IMR-90 (cell line): ENCODE measurements around the gene SNX32. TPM values are rescaled to one million over a fixed set of nuclear protein-coding genes. Genes with fewer than 3 reads are reported as not detected.

Source experiments
- ATAC-seq: fragments of 200-7000 bp; cut with Tn5 transposase; 2 replicates; pipeline ENCODE4 v1.9.1; 2020; ENCODE audit warnings: low read depth, mild to moderate bottlenecking, moderate library complexity
- BruUV-seq: library from RNA; stranded (reverse); fragments of 400-500 nt; replicated peaks from 2 replicates; lab custom pipeline; 2021; lab: Mats Ljungman, UMichigan
- CTCF ChIA-PET: fragments of 300-600 bp; formaldehyde crosslinking; extraction: SDS; loops from one replicate; lab custom pipeline; 2021; ENCODE audit warnings: antibody characterized with exemption; lab: Yijun Ruan, JAX
- POLR2A ChIA-PET: fragments of 300-600 bp; sonication (Branson Sonifier 250); formaldehyde crosslinking; loops from one replicate; lab custom pipeline; 2022; ENCODE audit warnings: antibody characterized with exemption; ENCODE audit not compliant: unreplicated experiment; lab: Charles Lee
- DNase-seq: peaks from one replicate; pipeline ENCODE4 v3.0.0; 2013
- H2AFZ ChIP-seq: replicated peaks from 2 replicates; pipeline ENCODE3; 2013; ENCODE audit warnings: low read length, mild to moderate bottlenecking; ENCODE audit not compliant: poor library complexity
- H2AK5ac ChIP-seq: 2 replicates; pipeline ENCODE4 v1.6.1; 2013; ENCODE audit warnings: low read depth, low read length, inconsistent platforms
- H2AK9ac ChIP-seq: replicated peaks from 2 replicates; pipeline ENCODE3; 2013; ENCODE audit warnings: mild to moderate bottlenecking, low read depth, low read length, moderate library complexity; ENCODE audit not compliant: poor library complexity
- H2BK120ac ChIP-seq: 2 replicates; pipeline ENCODE4 v1.6.1; 2013; ENCODE audit warnings: low read depth, low read length, inconsistent platforms
- H2BK15ac ChIP-seq: 3 replicates; pipeline ENCODE4 v1.6.1; 2013; ENCODE audit warnings: low read depth, low read length, inconsistent platforms
- H2BK20ac ChIP-seq: 2 replicates; pipeline ENCODE4 v1.6.1; 2013; ENCODE audit warnings: low read depth, mild to moderate bottlenecking, inconsistent platforms, low read length, moderate library complexity
- H2BK5ac ChIP-seq: 2 replicates; pipeline ENCODE4 v1.6.1; 2013; ENCODE audit warnings: mild to moderate bottlenecking, low read depth, low read length, inconsistent platforms; ENCODE audit not compliant: poor library complexity, severe bottlenecking
- H3K14ac ChIP-seq: replicated peaks from 2 replicates; pipeline ENCODE4 v1.6.1; 2013; ENCODE audit warnings: low read depth, low read length, inconsistent platforms
- H3K18ac ChIP-seq: 2 replicates; pipeline ENCODE4 v1.6.1; 2013; ENCODE audit warnings: low read depth, low read length, control low read depth
- H3K23ac ChIP-seq: 2 replicates; pipeline ENCODE4 v1.6.1; 2013; ENCODE audit warnings: low read depth, low read length, inconsistent platforms
- H3K27ac ChIP-seq: 2 replicates; pipeline ENCODE4 v1.5.1; 2013; ENCODE audit warnings: mild to moderate bottlenecking, control low read depth, low read length; ENCODE audit not compliant: insufficient read depth
- H3K27me3 ChIP-seq: 2 replicates; pipeline ENCODE4 v1.6.1; 2013; ENCODE audit warnings: low read length; ENCODE audit not compliant: control insufficient read depth, insufficient read depth
- H3K36me3 ChIP-seq: 2 replicates; pipeline ENCODE4 v1.6.1; 2013; ENCODE audit warnings: low read length, mixed read lengths; ENCODE audit not compliant: control insufficient read depth, insufficient read depth
- H3K4ac ChIP-seq: 2 replicates; pipeline ENCODE4 v1.6.1; 2013; ENCODE audit warnings: low read depth, low read length, inconsistent platforms
- H3K4me1 ChIP-seq: 2 replicates; pipeline ENCODE4 v1.6.1; 2013; ENCODE audit warnings: low read length, mixed read lengths; ENCODE audit not compliant: control insufficient read depth, insufficient read depth
- H3K4me2 ChIP-seq: 2 replicates; pipeline ENCODE4 v1.6.1; 2013; ENCODE audit warnings: low read depth, mild to moderate bottlenecking, control low read depth, low read length, moderate library complexity
- H3K4me3 ChIP-seq: 2 replicates; pipeline ENCODE4 v1.5.1; 2013; ENCODE audit warnings: low read depth, mild to moderate bottlenecking, control low read depth, low read length, moderate library complexity; ENCODE audit not compliant: insufficient read depth
- H3K56ac ChIP-seq: 2 replicates; pipeline ENCODE4 v1.6.1; 2013; ENCODE audit warnings: low read length, inconsistent platforms; ENCODE audit not compliant: insufficient read depth; ENCODE audit errors: extremely low read depth
- H3K79me1 ChIP-seq, 2 experiments: 2 replicates each; pipeline ENCODE4 v1.6.1; 2013; ENCODE audit warnings: low read length in 2 of 2, inconsistent platforms in 1 of 2, low read depth in 1 of 2
- H3K9ac ChIP-seq: 2 replicates; pipeline ENCODE4 v1.6.1; 2013; ENCODE audit warnings: low read depth, low read length, control low read depth
- H3K9me1 ChIP-seq: 2 replicates; pipeline ENCODE4 v1.6.1; 2013; ENCODE audit warnings: low read length, inconsistent platforms; ENCODE audit not compliant: insufficient read depth
- H3K9me3 ChIP-seq: 2 replicates; pipeline ENCODE4 v1.6.1; 2013; ENCODE audit warnings: low read length; ENCODE audit not compliant: control insufficient read depth, insufficient read depth
- H4K20me1 ChIP-seq: 2 replicates; pipeline ENCODE4 v1.6.1; 2013; ENCODE audit warnings: low read length, inconsistent platforms; ENCODE audit not compliant: insufficient read depth
- H4K5ac ChIP-seq: 2 replicates; pipeline ENCODE4 v1.6.1; 2013; ENCODE audit warnings: mild to moderate bottlenecking, low read depth, low read length, control low read depth
- H4K8ac ChIP-seq, 2 experiments: 2 replicates each; pipeline ENCODE4 v1.6.1; 2013; ENCODE audit warnings: low read depth in 2 of 2, low read length in 2 of 2, control low read depth in 1 of 2, inconsistent platforms in 1 of 2
- H4K91ac ChIP-seq: 2 replicates; pipeline ENCODE4 v1.6.1; 2013; ENCODE audit warnings: low read depth, low read length, inconsistent platforms; ENCODE audit not compliant: insufficient read depth
- BHLHE40 ChIP-seq: fragments of 150-350 bp; IDR thresholded peaks from 2 replicates; pipeline ENCODE4 v1.6.1; 2016; ENCODE audit warnings: mild to moderate bottlenecking, low read depth, low read length
- CEBPB ChIP-seq: IDR thresholded peaks from 2 replicates; pipeline ENCODE4 v1.6.1; 2012; ENCODE audit warnings: low read depth, low read length, improper control_type of control experiment
- CHD1 ChIP-seq: IDR thresholded peaks from 2 replicates; pipeline ENCODE4 v1.6.1; 2012; ENCODE audit warnings: low read depth, low read length, improper control_type of control experiment
- POLR2A ChIP-seq: IDR thresholded peaks from 2 replicates; pipeline ENCODE4 v1.6.1; 2012; ENCODE audit warnings: mild to moderate bottlenecking, low read depth, low read length
- RCOR1 ChIP-seq: IDR thresholded peaks from 2 replicates; pipeline ENCODE4 v1.6.1; 2012; ENCODE audit warnings: mild to moderate bottlenecking, low read length, improper control_type of control experiment; ENCODE audit not compliant: insufficient replicate concordance
- WGBS, 2 experiments: methylation state at CpG; one replicate each; pipeline versions ENCODE4 v1.1.5 to v1.1.7; 2013; ENCODE audit warnings: missing lambda C conversion rate in 2 of 2; ENCODE audit not compliant: insufficient read length in 1 of 2; ENCODE audit errors: extremely low coverage in 2 of 2; 5-methylcytosine and 5-hydroxymethylcytosine counted together
- dilution Hi-C: fragments of 300-500 bp; cut with HindIII; formaldehyde crosslinking; loops from one replicate; pipeline ENCODE4 v1.14.3; 2018; ENCODE audit warnings: low sequenced_read_pairs; ENCODE audit not compliant: unreplicated experiment
- in situ Hi-C: fragments of 300-500 bp; cut with MboI; formaldehyde crosslinking; loops from 3 replicates; pipeline ENCODE4 v1.14.3; 2019; ENCODE audit warnings: low sequenced_read_pairs, inconsistent platforms, mixed read lengths
- intact Hi-C: fragments of 100-400 bp; cut with micrococcal nuclease; formaldehyde crosslinking; loops from 2 replicates; pipeline ENCODE4 v1.10.0; 2022
- polyA plus RNA-seq, 3 experiments: library from polyadenylated mRNA; depleted of rRNA; stranded (reverse); fragments of >200 nt; gene quantifications; 2 replicates each; pipeline ENCODE4 v1.2.3, GENCODE V29; 2012; ENCODE audit warnings: low replicate concordance in 1 of 3
- total RNA-seq: library from RNA; depleted of rRNA; stranded (reverse); fragments of >200 nt; gene quantifications from 2 replicates; pipeline ENCODE4 v1.2.3, GENCODE V29; 2012

Gene SNX32
- total and polyA plus RNA-seq, 2 of the 4 experiments (the other 2 are of a cell fraction), result 0.36 to 0.79 TPM

GRCh38 chr11:65896034-65896999, 62.6 kb downstream of the SNX32 start:
- H2BK5ac ChIP-seq, result peak overlapping the region; percentile 72
- H3K18ac ChIP-seq, result peak overlapping the region; percentile 17; the same call in 1 of the 2 replicates
- peaks cover 7% of the 10 kb centered on the region; the same call in 1 of the 2 replicates for H3K9me1 ChIP-seq
- H4K5ac ChIP-seq, result peak overlapping the region; percentile 14
- H3K14ac ChIP-seq, result peak overlapping the region; percentile 97
- peak overlapping the region; percentile 69 for H3K4me2 ChIP-seq
- H3K23ac ChIP-seq, result peak overlapping the region; percentile 99
- DNase-seq, result no peak
- H4K91ac ChIP-seq, result peak overlapping the region; percentile 24
- peaks cover 83% of the 10 kb centered on the region for H4K20me1 ChIP-seq
- peak overlapping the region; percentile 54; the same call in 1 of the 2 replicates for H3K9ac ChIP-seq
- BruUV-seq, result no TSS peak
- peaks cover 8 to 30% of the 10 kb centered on the region in 2 experiments for H3K79me1 ChIP-seq
- H3K27ac ChIP-seq, result peak overlapping the region; percentile 28
- ChIA-PET POLR2A (interaction anchor here (0.9 kb wide), 1 partner anchor 8 kb away, joined by 7 read pairs; the partner anchor contains the start of gene FIBP), CTCF (interaction anchor here (1.2 kb wide), 1 partner anchor 126 kb away, joined by 4 read pairs; no protein-coding TSS in a partner anchor)
- H2BK15ac ChIP-seq, result no peak overlapping the region
- H4K8ac ChIP-seq, result peak overlapping the region; percentile 84 to 93; a peak in 3 of 4 replicates
- H2AFZ ChIP-seq, result peak overlapping the region; percentile 59
- in situ Hi-C loops, result no loop called here
- no peaks in the 10 kb centered on the region for H3K27me3 ChIP-seq
- WGBS, 2 experiments, result 75% methylated on average over 4 of the region's 14 CpGs; no CpG with 5 or more reads in 1 of the 2 experiments
- peak overlapping the region; percentile 92 for H2AK9ac ChIP-seq
- TF ChIP-seq CEBPB (no peak), RCOR1 (no peak), POLR2A (peak; percentile 17; the same call in 1 of the 2 replicates), BHLHE40 (no peak), CHD1 (no peak; the same call in 1 of the 2 replicates)
- H2BK20ac ChIP-seq, result no peak overlapping the region
- H3K56ac ChIP-seq, result peak overlapping the region; percentile 62; the same call in 1 of the 2 replicates
- dilution Hi-C loops, result no loop called here
- H3K4ac ChIP-seq, result peak overlapping the region; percentile 93
- peaks cover 46% of the 10 kb centered on the region for H3K36me3 ChIP-seq
- peak overlapping the region; percentile 58 for H2BK120ac ChIP-seq
- H3K9me3 ChIP-seq, result no peaks in the 10 kb centered on the region
- H3K4me3 ChIP-seq, result peak overlapping the region; percentile 98; the same call in 1 of the 2 replicates
- H2AK5ac ChIP-seq, result peak overlapping the region; percentile 45
- intact Hi-C loops, result no loop called here
- no peak for ATAC-seq
- H3K4me1 ChIP-seq, result peaks cover 35% of the 10 kb centered on the region
